IMR-90 (cell line): ENCODE measurements around the gene TNS2. TPM values are rescaled to one million over a fixed set of nuclear protein-coding genes. Genes with fewer than 3 reads are reported as not detected.

Experiments
- ATAC-seq: fragments of 200-7000 bp; cut with Tn5 transposase; 2 replicates; pipeline ENCODE4 v1.9.1; 2020; ENCODE audit warnings: low read depth, mild to moderate bottlenecking, moderate library complexity
- BruUV-seq: library from RNA; stranded (reverse); fragments of 400-500 nt; replicated peaks from 2 replicates; lab custom pipeline; 2021; lab: Mats Ljungman, UMichigan
- CTCF ChIA-PET: fragments of 300-600 bp; formaldehyde crosslinking; extraction: SDS; loops from one replicate; lab custom pipeline; 2021; ENCODE audit warnings: antibody characterized with exemption; lab: Yijun Ruan, JAX
- POLR2A ChIA-PET: fragments of 300-600 bp; sonication (Branson Sonifier 250); formaldehyde crosslinking; loops from one replicate; lab custom pipeline; 2022; ENCODE audit warnings: antibody characterized with exemption; ENCODE audit not compliant: unreplicated experiment; lab: Charles Lee
- DNase-seq: peaks from one replicate; pipeline ENCODE4 v3.0.0; 2013
- H2AFZ ChIP-seq: replicated peaks from 2 replicates; pipeline ENCODE3; 2013; ENCODE audit warnings: low read length, mild to moderate bottlenecking; ENCODE audit not compliant: poor library complexity
- H2AK5ac ChIP-seq: 2 replicates; pipeline ENCODE4 v1.6.1; 2013; ENCODE audit warnings: low read depth, low read length, inconsistent platforms
- H2AK9ac ChIP-seq: replicated peaks from 2 replicates; pipeline ENCODE3; 2013; ENCODE audit warnings: mild to moderate bottlenecking, low read depth, low read length, moderate library complexity; ENCODE audit not compliant: poor library complexity
- H2BK120ac ChIP-seq: 2 replicates; pipeline ENCODE4 v1.6.1; 2013; ENCODE audit warnings: low read depth, low read length, inconsistent platforms
- H2BK15ac ChIP-seq: 3 replicates; pipeline ENCODE4 v1.6.1; 2013; ENCODE audit warnings: low read depth, low read length, inconsistent platforms
- H2BK20ac ChIP-seq: 2 replicates; pipeline ENCODE4 v1.6.1; 2013; ENCODE audit warnings: low read depth, mild to moderate bottlenecking, inconsistent platforms, low read length, moderate library complexity
- H2BK5ac ChIP-seq: 2 replicates; pipeline ENCODE4 v1.6.1; 2013; ENCODE audit warnings: mild to moderate bottlenecking, low read depth, low read length, inconsistent platforms; ENCODE audit not compliant: poor library complexity, severe bottlenecking
- H3K14ac ChIP-seq: replicated peaks from 2 replicates; pipeline ENCODE4 v1.6.1; 2013; ENCODE audit warnings: low read depth, low read length, inconsistent platforms
- H3K18ac ChIP-seq: 2 replicates; pipeline ENCODE4 v1.6.1; 2013; ENCODE audit warnings: low read depth, low read length, control low read depth
- H3K23ac ChIP-seq: 2 replicates; pipeline ENCODE4 v1.6.1; 2013; ENCODE audit warnings: low read depth, low read length, inconsistent platforms
- H3K27ac ChIP-seq: 2 replicates; pipeline ENCODE4 v1.5.1; 2013; ENCODE audit warnings: mild to moderate bottlenecking, control low read depth, low read length; ENCODE audit not compliant: insufficient read depth
- H3K27me3 ChIP-seq: 2 replicates; pipeline ENCODE4 v1.6.1; 2013; ENCODE audit warnings: low read length; ENCODE audit not compliant: control insufficient read depth, insufficient read depth
- H3K36me3 ChIP-seq: 2 replicates; pipeline ENCODE4 v1.6.1; 2013; ENCODE audit warnings: low read length, mixed read lengths; ENCODE audit not compliant: control insufficient read depth, insufficient read depth
- H3K4ac ChIP-seq: 2 replicates; pipeline ENCODE4 v1.6.1; 2013; ENCODE audit warnings: low read depth, low read length, inconsistent platforms
- H3K4me1 ChIP-seq: 2 replicates; pipeline ENCODE4 v1.6.1; 2013; ENCODE audit warnings: low read length, mixed read lengths; ENCODE audit not compliant: control insufficient read depth, insufficient read depth
- H3K4me2 ChIP-seq: 2 replicates; pipeline ENCODE4 v1.6.1; 2013; ENCODE audit warnings: low read depth, mild to moderate bottlenecking, control low read depth, low read length, moderate library complexity
- H3K4me3 ChIP-seq: 2 replicates; pipeline ENCODE4 v1.5.1; 2013; ENCODE audit warnings: low read depth, mild to moderate bottlenecking, control low read depth, low read length, moderate library complexity; ENCODE audit not compliant: insufficient read depth
- H3K56ac ChIP-seq: 2 replicates; pipeline ENCODE4 v1.6.1; 2013; ENCODE audit warnings: low read length, inconsistent platforms; ENCODE audit not compliant: insufficient read depth; ENCODE audit errors: extremely low read depth
- H3K79me1 ChIP-seq, 2 experiments: 2 replicates each; pipeline ENCODE4 v1.6.1; 2013; ENCODE audit warnings: low read length in 2 of 2, inconsistent platforms in 1 of 2, low read depth in 1 of 2
- H3K9ac ChIP-seq: 2 replicates; pipeline ENCODE4 v1.6.1; 2013; ENCODE audit warnings: low read depth, low read length, control low read depth
- H3K9me1 ChIP-seq: 2 replicates; pipeline ENCODE4 v1.6.1; 2013; ENCODE audit warnings: low read length, inconsistent platforms; ENCODE audit not compliant: insufficient read depth
- H3K9me3 ChIP-seq: 2 replicates; pipeline ENCODE4 v1.6.1; 2013; ENCODE audit warnings: low read length; ENCODE audit not compliant: control insufficient read depth, insufficient read depth
- H4K20me1 ChIP-seq: 2 replicates; pipeline ENCODE4 v1.6.1; 2013; ENCODE audit warnings: low read length, inconsistent platforms; ENCODE audit not compliant: insufficient read depth
- H4K5ac ChIP-seq: 2 replicates; pipeline ENCODE4 v1.6.1; 2013; ENCODE audit warnings: mild to moderate bottlenecking, low read depth, low read length, control low read depth
- H4K8ac ChIP-seq, 2 experiments: 2 replicates each; pipeline ENCODE4 v1.6.1; 2013; ENCODE audit warnings: low read depth in 2 of 2, low read length in 2 of 2, control low read depth in 1 of 2, inconsistent platforms in 1 of 2
- H4K91ac ChIP-seq: 2 replicates; pipeline ENCODE4 v1.6.1; 2013; ENCODE audit warnings: low read depth, low read length, inconsistent platforms; ENCODE audit not compliant: insufficient read depth
- BHLHE40 ChIP-seq: fragments of 150-350 bp; IDR thresholded peaks from 2 replicates; pipeline ENCODE4 v1.6.1; 2016; ENCODE audit warnings: mild to moderate bottlenecking, low read depth, low read length
- MAZ ChIP-seq: IDR thresholded peaks from 2 replicates; pipeline ENCODE4 v1.6.1; 2012; ENCODE audit warnings: low read depth, mild to moderate bottlenecking, low read length, improper control_type of control experiment, moderate library complexity, borderline replicate concordance
- MXI1 ChIP-seq: IDR thresholded peaks from 2 replicates; pipeline ENCODE4 v1.6.1; 2012; ENCODE audit warnings: low read depth, mild to moderate bottlenecking, low read length, moderate library complexity, borderline replicate concordance
- SMC3 ChIP-seq: fragments of 150-350 bp; IDR thresholded peaks from 2 replicates; pipeline ENCODE4 v1.6.1; 2016; ENCODE audit warnings: low read depth, mild to moderate bottlenecking, antibody characterized with exemption, low read length, moderate library complexity
- WGBS, 2 experiments: methylation state at CpG; one replicate each; pipeline versions ENCODE4 v1.1.5 to v1.1.7; 2013; ENCODE audit warnings: missing lambda C conversion rate in 2 of 2; ENCODE audit not compliant: insufficient read length in 1 of 2; ENCODE audit errors: extremely low coverage in 2 of 2; 5-methylcytosine and 5-hydroxymethylcytosine counted together
- dilution Hi-C: fragments of 300-500 bp; cut with HindIII; formaldehyde crosslinking; loops from one replicate; pipeline ENCODE4 v1.14.3; 2018; ENCODE audit warnings: low sequenced_read_pairs; ENCODE audit not compliant: unreplicated experiment
- in situ Hi-C: fragments of 300-500 bp; cut with MboI; formaldehyde crosslinking; loops from 3 replicates; pipeline ENCODE4 v1.14.3; 2019; ENCODE audit warnings: low sequenced_read_pairs, inconsistent platforms, mixed read lengths
- intact Hi-C: fragments of 100-400 bp; cut with micrococcal nuclease; formaldehyde crosslinking; loops from 2 replicates; pipeline ENCODE4 v1.10.0; 2022
- polyA plus RNA-seq, 3 experiments: library from polyadenylated mRNA; depleted of rRNA; stranded (reverse); fragments of >200 nt; gene quantifications; 2 replicates each; pipeline ENCODE4 v1.2.3, GENCODE V29; 2012; ENCODE audit warnings: low replicate concordance in 1 of 3
- total RNA-seq: library from RNA; depleted of rRNA; stranded (reverse); fragments of >200 nt; gene quantifications from 2 replicates; pipeline ENCODE4 v1.2.3, GENCODE V29; 2012
- TF ChIP-seq, protein P1 (sequence below): conservative IDR thresholded peaks from 2 replicates; pipeline ENCODE4 v1.5.1; 2012; ENCODE audit warnings: mild to moderate bottlenecking, low read depth, low read length, improper control_type of control experiment

TNS2 gene
- total and polyA plus RNA-seq, 2 of the 4 experiments (the other 2 are of a cell fraction): 10.4 to 67.2 TPM

DNA sequence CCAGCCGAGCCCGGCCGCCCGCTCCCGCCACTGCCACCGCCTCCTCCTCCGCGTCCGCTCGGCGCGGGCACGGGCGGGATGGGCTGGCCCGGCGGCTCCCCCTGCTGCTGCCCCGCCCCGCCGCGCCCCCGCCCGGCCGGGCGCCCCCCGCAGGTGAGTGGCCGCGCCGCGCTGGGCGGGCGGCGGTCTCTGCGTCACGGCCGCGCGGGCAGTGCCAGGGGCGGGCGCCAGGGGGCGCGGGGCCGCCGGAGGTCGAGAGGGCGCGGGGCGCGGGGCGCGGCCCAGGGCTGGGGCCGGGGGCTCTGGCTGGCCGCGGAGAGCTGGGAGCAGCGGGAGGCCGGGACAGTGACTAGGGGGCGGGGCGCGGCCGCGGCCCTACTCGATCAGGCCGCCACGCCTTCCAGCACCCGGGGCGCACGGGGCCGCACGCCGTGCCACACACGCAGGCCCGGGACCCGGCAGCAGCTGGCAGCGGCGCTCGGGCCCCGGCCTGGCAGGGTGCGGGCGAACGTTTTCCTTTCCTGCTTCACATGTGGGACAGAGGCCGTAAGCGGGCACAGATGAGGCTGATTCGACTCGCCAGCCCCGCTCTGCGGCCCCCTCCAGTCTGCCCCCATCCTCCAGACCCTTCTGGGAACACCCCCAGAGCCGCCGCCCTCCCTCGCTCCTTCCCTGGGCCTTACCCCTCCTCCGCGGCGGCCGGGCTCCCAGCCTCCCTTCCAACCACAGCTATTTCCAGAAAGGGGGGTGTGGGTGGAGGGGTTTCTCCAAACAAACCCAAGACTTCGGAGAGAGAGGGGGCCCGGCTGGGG lies 2.4 kb upstream of the TNS2 start:
- ChIA-PET POLR2A (interaction anchor here (0.6 to 2.1 kb wide), 4 partner anchors 23 to 129 kb away, joined by 3 to 7 read pairs (median 4); partner anchors contain the start of gene SPRYD3), CTCF (interaction anchor here (0.7 to 2.4 kb wide), 4 partner anchors 8 to 52 kb away, joined by 3 to 6 read pairs (median 4); no protein-coding TSS in a partner anchor)
- dilution Hi-C loops (no loop called here), in situ Hi-C loops (no loop called here), intact Hi-C loops (no loop called here)
- peaks cover 28% of the 10 kb centered on the region for H3K9me1 ChIP-seq
- H3K27me3 ChIP-seq: no peaks in the 10 kb centered on the region
- no TSS peak for BruUV-seq
- H4K5ac ChIP-seq: peak overlapping the region; percentile 98
- peak overlapping the region; percentile 87 for H3K9ac ChIP-seq
- TF ChIP-seq MXI1: peak; percentile 83
- TF ChIP-seq SMC3: no peak
- peak; percentile 70; the same call in 1 of the 2 replicates for TF ChIP-seq BHLHE40
- TF ChIP-seq MAZ: peak; percentile 90; the same call in 1 of the 2 replicates
- TF ChIP-seq, protein P1, sequence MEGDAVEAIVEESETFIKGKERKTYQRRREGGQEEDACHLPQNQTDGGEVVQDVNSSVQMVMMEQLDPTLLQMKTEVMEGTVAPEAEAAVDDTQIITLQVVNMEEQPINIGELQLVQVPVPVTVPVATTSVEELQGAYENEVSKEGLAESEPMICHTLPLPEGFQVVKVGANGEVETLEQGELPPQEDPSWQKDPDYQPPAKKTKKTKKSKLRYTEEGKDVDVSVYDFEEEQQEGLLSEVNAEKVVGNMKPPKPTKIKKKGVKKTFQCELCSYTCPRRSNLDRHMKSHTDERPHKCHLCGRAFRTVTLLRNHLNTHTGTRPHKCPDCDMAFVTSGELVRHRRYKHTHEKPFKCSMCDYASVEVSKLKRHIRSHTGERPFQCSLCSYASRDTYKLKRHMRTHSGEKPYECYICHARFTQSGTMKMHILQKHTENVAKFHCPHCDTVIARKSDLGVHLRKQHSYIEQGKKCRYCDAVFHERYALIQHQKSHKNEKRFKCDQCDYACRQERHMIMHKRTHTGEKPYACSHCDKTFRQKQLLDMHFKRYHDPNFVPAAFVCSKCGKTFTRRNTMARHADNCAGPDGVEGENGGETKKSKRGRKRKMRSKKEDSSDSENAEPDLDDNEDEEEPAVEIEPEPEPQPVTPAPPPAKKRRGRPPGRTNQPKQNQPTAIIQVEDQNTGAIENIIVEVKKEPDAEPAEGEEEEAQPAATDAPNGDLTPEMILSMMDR: peak; percentile 41
- H2AFZ ChIP-seq: peak overlapping the region; percentile 90
- H3K4me3 ChIP-seq: peak overlapping the region; percentile 64
- DNase-seq: peak; percentile 69
- peak overlapping the region; percentile 97; the same call in 2 of the 3 replicates for H2BK15ac ChIP-seq
- H4K8ac ChIP-seq: peak overlapping the region; percentile 84 to 89; a peak in 3 of 4 replicates
- peak overlapping the region; percentile 87 for H3K23ac ChIP-seq
- peak overlapping the region; percentile 98; the same call in 1 of the 2 replicates for H3K14ac ChIP-seq
- peak overlapping the region; percentile 96; the same call in 1 of the 2 replicates for H3K18ac ChIP-seq
- peak overlapping the region; percentile 99 for H4K91ac ChIP-seq
- H2AK5ac ChIP-seq: peak overlapping the region; percentile 100
- peak overlapping the region; percentile 99 for H3K27ac ChIP-seq
- peak overlapping the region; percentile 67 for H3K4me2 ChIP-seq
- peaks cover 12% of the 10 kb centered on the region for H3K36me3 ChIP-seq
- peaks cover 22% of the 10 kb centered on the region for H4K20me1 ChIP-seq
- ATAC-seq: peak; percentile 41
- H3K56ac ChIP-seq: peak overlapping the region; percentile 80
- H2BK5ac ChIP-seq: peak overlapping the region; percentile 99
- peak overlapping the region; percentile 100 for H3K4ac ChIP-seq
- H3K79me1 ChIP-seq: peaks cover 15 to 75% of the 10 kb centered on the region in 2 experiments; a peak in 3 of 4 replicates
- no peaks in the 10 kb centered on the region for H3K9me3 ChIP-seq
- peak overlapping the region; percentile 100 for H2AK9ac ChIP-seq
- H2BK120ac ChIP-seq: peak overlapping the region; percentile 99
- H3K4me1 ChIP-seq: peaks cover 41% of the 10 kb centered on the region
- 0% methylated on average over 22 of the region's 94 CpGs; no CpG with 5 or more reads in 1 of the 2 experiments for WGBS, 2 experiments
- peak overlapping the region; percentile 93 for H2BK20ac ChIP-seq
